Duodenal mucosa (tissue), 2 donors: ENCODE measurements around the gene DESI1.

Experiments used
- H3K27ac ChIP-seq: one replicate; pipeline ENCODE4 v1.7.0; 2013; ENCODE audit warnings: low read depth, low read length
- H3K27me3 ChIP-seq, 2 donors: one replicate each; pipeline ENCODE4 v1.7.0; 2013; ENCODE audit warnings: low read length in 2 of 2, control low read depth in 1 of 2; ENCODE audit not compliant: insufficient read depth in 2 of 2, control insufficient read depth in 1 of 2
- H3K36me3 ChIP-seq, 2 donors: one replicate each; pipeline ENCODE4 v1.7.0; 2013; ENCODE audit warnings: low read length in 2 of 2, control low read depth in 1 of 2; ENCODE audit not compliant: insufficient read depth in 2 of 2, control insufficient read depth in 1 of 2
- H3K4me1 ChIP-seq, 2 donors: one replicate each; pipeline ENCODE4 v1.7.0; 2013; ENCODE audit warnings: low read length in 2 of 2, control low read depth in 1 of 2; ENCODE audit not compliant: insufficient read depth in 2 of 2, control insufficient read depth in 1 of 2
- H3K4me3 ChIP-seq, 2 donors: one replicate each; pipeline ENCODE4 v1.7.0; 2013; ENCODE audit warnings: low read length in 2 of 2, low read depth in 1 of 2
- H3K9ac ChIP-seq, 2 donors: one replicate each; pipeline ENCODE4 v1.7.0; 2013; ENCODE audit warnings: low read length in 2 of 2, low read depth in 1 of 2
- H3K9me3 ChIP-seq, 2 donors: one replicate each; pipeline ENCODE4 v1.7.0; 2013; ENCODE audit warnings: low read length in 2 of 2, control low read depth in 1 of 2; ENCODE audit not compliant: control insufficient read depth in 1 of 2

DESI1 gene

GRCh38 chr22:41657709-41658108, 36.9 kb upstream of the DESI1 start:
- H3K27me3 ChIP-seq = no peaks in the 10 kb centered on the region
- H3K9me3 ChIP-seq = no peaks in the 10 kb centered on the region
- no peaks in the 10 kb centered on the region for H3K4me1 ChIP-seq
- peaks cover 51 to 96% of the 10 kb centered on the region in 2 donors for H3K36me3 ChIP-seq
- no peak overlapping the region for H3K9ac ChIP-seq
- no peak overlapping the region for H3K4me3 ChIP-seq
- no peak overlapping the region for H3K27ac ChIP-seq

GRCh38 chr22:41656556-41656955, 35.7 kb upstream of the DESI1 start:
- no peaks in the 10 kb centered on the region for H3K4me1 ChIP-seq
- H3K27ac ChIP-seq = no peak overlapping the region
- no peaks in the 10 kb centered on the region for H3K9me3 ChIP-seq
- no peak overlapping the region for H3K9ac ChIP-seq
- no peaks in the 10 kb centered on the region for H3K27me3 ChIP-seq
- no peak overlapping the region for H3K4me3 ChIP-seq
- peaks cover 48 to 96% of the 10 kb centered on the region in 2 donors for H3K36me3 ChIP-seq

- peaks cover 38 to 94% of the 10 kb centered on the region in 2 donors for H3K36me3 ChIP-seq
- H3K27ac ChIP-seq = no peak overlapping the region
- no peak overlapping the region for H3K4me3 ChIP-seq
- H3K4me1 ChIP-seq = no peaks in the 10 kb centered on the region
- H3K9me3 ChIP-seq = no peaks in the 10 kb centered on the region
- H3K27me3 ChIP-seq = no peaks in the 10 kb centered on the region
- no peak overlapping the region for H3K9ac ChIP-seq
These were observed 33.5 kb upstream of the DESI1 start for GRCh38 chr22:41654322-41654721.

GRCh38 chr22:41650821-41651220, 30.0 kb upstream of the DESI1 start:
- no peak overlapping the region for H3K4me3 ChIP-seq
- no peaks in the 10 kb centered on the region for H3K4me1 ChIP-seq
- H3K9ac ChIP-seq = no peak overlapping the region
- no peak overlapping the region for H3K27ac ChIP-seq
- H3K9me3 ChIP-seq = no peaks in the 10 kb centered on the region
- H3K36me3 ChIP-seq = peaks cover 35 to 82% of the 10 kb centered on the region in 2 donors
- H3K27me3 ChIP-seq = no peaks in the 10 kb centered on the region

- H3K9me3 ChIP-seq = no peaks in the 10 kb centered on the region
- no peaks in the 10 kb centered on the region for H3K27me3 ChIP-seq
- H3K36me3 ChIP-seq = peaks cover 35 to 82% of the 10 kb centered on the region in 2 donors
- H3K9ac ChIP-seq = no peak overlapping the region
- no peaks in the 10 kb centered on the region for H3K4me1 ChIP-seq
- no peak overlapping the region for H3K4me3 ChIP-seq
- H3K27ac ChIP-seq = no peak overlapping the region
These were observed 29.4 kb upstream of the DESI1 start for GRCh38 chr22:41650229-41650628.

- no peak overlapping the region for H3K27ac ChIP-seq
- no peaks in the 10 kb centered on the region for H3K4me1 ChIP-seq
- H3K27me3 ChIP-seq = no peaks in the 10 kb centered on the region
- H3K9ac ChIP-seq = no peak overlapping the region
- peaks cover 17 to 77% of the 10 kb centered on the region in 2 donors for H3K36me3 ChIP-seq
- no peak overlapping the region for H3K4me3 ChIP-seq
- H3K9me3 ChIP-seq = no peaks in the 10 kb centered on the region
These were observed 27.6 kb upstream of the DESI1 start for GRCh38 chr22:41648432-41648831.

GRCh38 chr22:41647771-41648170, 26.9 kb upstream of the DESI1 start:
- no peaks in the 10 kb centered on the region for H3K27me3 ChIP-seq
- no peak overlapping the region for H3K4me3 ChIP-seq
- no peak overlapping the region for H3K27ac ChIP-seq
- no peak overlapping the region for H3K9ac ChIP-seq
- no peaks in the 10 kb centered on the region for H3K9me3 ChIP-seq
- H3K4me1 ChIP-seq = no peaks in the 10 kb centered on the region
- peaks cover 16 to 77% of the 10 kb centered on the region in 2 donors for H3K36me3 ChIP-seq

GRCh38 chr22:41642331-41643110, 21.7 kb upstream of the DESI1 start:
- H3K27me3 ChIP-seq = no peaks in the 10 kb centered on the region
- H3K9me3 ChIP-seq = no peaks in the 10 kb centered on the region
- H3K4me1 ChIP-seq = no peaks in the 10 kb centered on the region
- H3K9ac ChIP-seq = no peak overlapping the region
- no peak overlapping the region for H3K27ac ChIP-seq
- H3K36me3 ChIP-seq = peaks cover 19 to 78% of the 10 kb centered on the region in 2 donors
- H3K4me3 ChIP-seq = no peak overlapping the region

GRCh38 chr22:41641854-41642253, 21.0 kb upstream of the DESI1 start:
- Histone ChIP-seq H3K27me3 (no peaks in the 10 kb centered on the region), H3K36me3 (peaks cover 22 to 80% of the 10 kb centered on the region in 2 donors), H3K9me3 (no peaks in the 10 kb centered on the region), H3K4me3 (no peak overlapping the region), H3K9ac (no peak overlapping the region), H3K27ac (no peak overlapping the region), H3K4me1 (no peaks in the 10 kb centered on the region)

GRCh38 chr22:41638748-41639147, 17.9 kb upstream of the DESI1 start:
- Histone ChIP-seq H3K27me3 (no peaks in the 10 kb centered on the region), H3K27ac (no peak overlapping the region), H3K4me1 (no peaks in the 10 kb centered on the region), H3K9ac (no peak overlapping the region), H3K4me3 (no peak overlapping the region), H3K36me3 (peaks cover 26 to 90% of the 10 kb centered on the region in 2 donors), H3K9me3 (no peaks in the 10 kb centered on the region)
